ENCODE measurements around the gene HDAC11. TPM values are rescaled to one million over a fixed set of nuclear protein-coding genes. Genes with fewer than 3 reads are reported as not detected.
A peak's percentile ranks its signal among the peaks of the same experiment; 100 is the strongest.

HDAC11 gene
- total RNA-seq, 4 donors from 2014 or later = 13.0 to 40.4 (median 15.8) TPM

GRCh38 chr3:13457593-13457992, 22.5 kb upstream of the HDAC11 start:
- ATAC-seq (no peak), DNase-seq (no peak)
- H3K36me3 ChIP-seq = no peaks in the 10 kb centered on the region
- intact Hi-C loops (cut with DNase I; ENCODE audit: low total_unique reads) = no loop called here
- TF ChIP-seq CTCF (IDR thresholded peaks at IDR 0.05 in 4 of 5, conservative IDR thresholded peaks at IDR 0.05 in 1 of 5) (no peak), POLR2A (IDR thresholded peaks at IDR 0.05) (no peak)
- H3K4me3 ChIP-seq = no peak overlapping the region
- H3K4me1 ChIP-seq = peaks cover 13 to 16% of the 10 kb centered on the region in 2 donors
- H3K27me3 ChIP-seq = no peaks in the 10 kb centered on the region
- H3K27ac ChIP-seq = no peak overlapping the region
- H3K9me3 ChIP-seq = no peaks in the 10 kb centered on the region
- in situ Hi-C loops (cut with MboI; ENCODE audit: low sequenced_read_pairs in 4 of 4) = loop anchor here in 3 of 4 donors (10.0 to 25.0 kb wide), 3 partner anchors 363 to 373 kb away; no protein-coding TSS in a partner anchor

- in situ Hi-C loops (cut with MboI; ENCODE audit: low sequenced_read_pairs in 4 of 4) (loop anchor here in 3 of 4 donors (10.0 to 25.0 kb wide), 3 partner anchors 365 to 375 kb away; no protein-coding TSS in a partner anchor), intact Hi-C loops (cut with DNase I; ENCODE audit: low total_unique reads) (loop anchor here (5.0 kb wide), 1 partner anchor 127 kb away; no protein-coding TSS in a partner anchor)
- DNase-seq = no peak
- no peaks in the 10 kb centered on the region for H3K27me3 ChIP-seq
- H3K27ac ChIP-seq = no peak overlapping the region
- no peaks in the 10 kb centered on the region for H3K36me3 ChIP-seq
- H3K4me3 ChIP-seq = no peak overlapping the region
- H3K9me3 ChIP-seq = no peaks in the 10 kb centered on the region
- ATAC-seq = no peak
- peaks cover 25 to 28% of the 10 kb centered on the region in 2 donors for H3K4me1 ChIP-seq
- TF ChIP-seq POLR2A (IDR thresholded peaks at IDR 0.05) (no peak), CTCF (IDR thresholded peaks at IDR 0.05 in 4 of 5, conservative IDR thresholded peaks at IDR 0.05 in 1 of 5) (no peak)
Measured at GRCh38 chr3:13459605-13460340, 20.3 kb upstream of the HDAC11 start.

GRCh38 chr3:13460341-13460736, 19.8 kb upstream of the HDAC11 start:
- Histone ChIP-seq H3K36me3 (no peaks in the 10 kb centered on the region), H3K27me3 (no peaks in the 10 kb centered on the region), H3K4me1 (peaks cover 25 to 28% of the 10 kb centered on the region in 2 donors), H3K27ac (no peak overlapping the region), H3K9me3 (no peaks in the 10 kb centered on the region), H3K4me3 (no peak overlapping the region)
- TF ChIP-seq CTCF (IDR thresholded peaks at IDR 0.05 in 4 of 5, conservative IDR thresholded peaks at IDR 0.05 in 1 of 5) (no peak), POLR2A (IDR thresholded peaks at IDR 0.05) (no peak)
- ATAC-seq = no peak
- in situ Hi-C loops (cut with MboI; ENCODE audit: low sequenced_read_pairs in 4 of 4) = loop anchor here in 1 of 4 donors (25.0 kb wide), 1 partner anchor 373 kb away; no protein-coding TSS in a partner anchor
- intact Hi-C loops (cut with DNase I; ENCODE audit: low total_unique reads) = loop anchor here (5.0 kb wide), 1 partner anchor 128 kb away; no protein-coding TSS in a partner anchor
- DNase-seq = no peak

- in situ Hi-C loops (cut with MboI; ENCODE audit: low sequenced_read_pairs in 4 of 4) = loop anchor here in 1 of 4 donors (25.0 kb wide), 1 partner anchor 374 kb away; no protein-coding TSS in a partner anchor
- ATAC-seq = peak in 1 of 2 donors; percentile 15
Measured at GRCh38 chr3:13461169-13462124, 18.7 kb upstream of the HDAC11 start.

More at GRCh38 chr3:13461169-13462124, 18.7 kb upstream of the HDAC11 start:
- Histone ChIP-seq H3K36me3 (no peaks in the 10 kb centered on the region), H3K9me3 (no peaks in the 10 kb centered on the region), H3K27me3 (no peaks in the 10 kb centered on the region), H3K27ac (peak overlapping the region; percentile 70 to 86 (median 82)), H3K4me3 (no peak overlapping the region), H3K4me1 (peaks cover 25 to 28% of the 10 kb centered on the region in 2 donors)
- TF ChIP-seq POLR2A (IDR thresholded peaks at IDR 0.05) (no peak), CTCF (IDR thresholded peaks at IDR 0.05 in 4 of 5, conservative IDR thresholded peaks at IDR 0.05 in 1 of 5) (peak; percentile 28 to 70 (median 52))
- intact Hi-C loops (cut with DNase I; ENCODE audit: low total_unique reads) = loop anchor here (2.0 to 5.0 kb wide), 2 partner anchors 17 to 129 kb away; no protein-coding TSS in a partner anchor
- peak in 1 of 2 donors; percentile 50 for DNase-seq

All from gastrocnemius medialis (tissue), 4 donors.